Fibroblast of peridontal ligament (primary cell): Measurements from ENCODE around the gene RPLP2.

Experiments
- DNase-seq: peaks from one replicate; pipeline ENCODE4 v3.0.0-alpha.2; 2010; ENCODE audit errors: extremely low read depth

The RPLP2 gene

GRCh38 chr11:791658-792534, 17.9 kb upstream of the RPLP2 start:
- no peak for DNase-seq

- no peak for DNase-seq
Measured at GRCh38 chr11:792535-792821, 17.3 kb upstream of the RPLP2 start.

DNA sequence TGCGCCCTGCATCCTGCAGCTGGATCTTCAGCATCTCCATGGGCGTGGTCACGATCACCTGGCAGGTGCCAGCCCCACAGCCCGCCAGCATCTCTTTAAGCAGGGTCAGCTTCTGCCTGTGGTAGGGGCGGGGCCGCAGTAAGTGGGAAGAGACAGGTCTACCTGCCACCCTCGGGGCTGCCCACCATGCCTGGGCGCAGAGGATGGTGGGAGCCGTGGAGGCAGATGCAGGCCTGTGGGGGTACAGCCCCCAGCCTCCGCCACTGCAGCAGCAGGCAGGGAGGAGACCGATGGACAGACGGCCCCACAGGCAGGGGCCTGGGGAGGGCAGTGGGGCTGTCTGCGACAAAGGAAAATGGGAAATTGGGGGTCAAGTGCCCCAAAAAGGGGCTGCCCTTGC, 16.9 kb upstream of the RPLP2 start:
- DNase-seq = no peak

DNA sequence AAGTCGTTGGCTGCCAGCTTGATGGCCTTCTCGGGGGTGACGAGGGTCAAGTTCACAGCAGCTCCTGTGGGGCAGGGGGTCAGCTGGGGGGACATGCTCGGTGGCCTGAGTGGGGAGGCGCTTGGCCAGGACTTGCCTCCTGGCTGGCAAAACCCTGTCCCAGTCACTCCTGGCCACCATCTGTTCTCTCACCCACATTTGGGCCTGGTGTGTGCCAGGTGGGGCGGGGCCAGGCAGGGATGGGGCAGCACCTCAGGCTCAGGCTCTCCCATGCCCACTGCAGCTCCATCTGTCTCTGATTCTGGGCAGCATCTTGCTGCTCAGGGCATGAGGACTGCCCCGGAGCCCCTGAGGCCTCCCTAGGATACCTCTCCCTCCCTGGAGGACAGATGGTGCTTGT, 16.2 kb upstream of the RPLP2 start:
- no peak for DNase-seq

DNA sequence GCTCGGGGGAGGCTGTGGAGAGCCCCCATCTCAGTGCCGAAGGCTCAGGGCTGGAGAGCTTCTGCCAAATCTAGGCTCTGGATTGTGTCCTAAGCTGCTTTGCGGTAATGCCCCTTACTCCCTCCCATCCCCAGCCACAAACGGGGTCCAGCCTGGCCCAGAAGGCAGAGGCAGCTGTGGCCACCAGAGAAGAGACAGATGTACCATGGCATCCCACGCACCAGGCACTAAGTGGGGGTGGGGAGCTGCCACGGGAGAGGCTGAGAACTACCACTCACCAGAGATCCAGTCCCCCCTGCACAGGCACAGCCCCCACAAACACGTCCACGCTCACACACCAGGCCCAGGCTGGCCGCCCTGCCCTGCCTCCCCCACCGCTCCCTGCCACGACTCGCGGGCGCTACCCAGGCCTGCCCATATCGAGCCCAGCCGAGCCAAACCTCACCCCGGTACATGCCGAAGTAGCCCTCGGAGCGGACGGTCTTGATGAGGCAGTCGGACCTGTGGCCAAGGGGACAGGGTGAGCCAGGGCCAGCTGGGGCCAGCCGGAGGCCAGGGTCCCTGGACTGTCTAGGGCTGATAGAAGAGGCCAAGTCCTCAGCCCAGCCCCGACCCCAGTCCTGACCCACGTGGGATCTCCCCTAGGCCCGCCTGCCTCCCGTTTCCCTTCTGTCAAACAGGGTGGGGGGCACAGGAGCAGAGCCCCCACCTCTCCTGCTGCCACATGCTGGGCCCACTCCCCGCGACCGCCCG, 15.6 kb upstream of the RPLP2 start:
- DNase-seq = no peak

- no peak for DNase-seq
Measured at GRCh38 chr11:794766-795633, 14.8 kb upstream of the RPLP2 start.

DNA sequence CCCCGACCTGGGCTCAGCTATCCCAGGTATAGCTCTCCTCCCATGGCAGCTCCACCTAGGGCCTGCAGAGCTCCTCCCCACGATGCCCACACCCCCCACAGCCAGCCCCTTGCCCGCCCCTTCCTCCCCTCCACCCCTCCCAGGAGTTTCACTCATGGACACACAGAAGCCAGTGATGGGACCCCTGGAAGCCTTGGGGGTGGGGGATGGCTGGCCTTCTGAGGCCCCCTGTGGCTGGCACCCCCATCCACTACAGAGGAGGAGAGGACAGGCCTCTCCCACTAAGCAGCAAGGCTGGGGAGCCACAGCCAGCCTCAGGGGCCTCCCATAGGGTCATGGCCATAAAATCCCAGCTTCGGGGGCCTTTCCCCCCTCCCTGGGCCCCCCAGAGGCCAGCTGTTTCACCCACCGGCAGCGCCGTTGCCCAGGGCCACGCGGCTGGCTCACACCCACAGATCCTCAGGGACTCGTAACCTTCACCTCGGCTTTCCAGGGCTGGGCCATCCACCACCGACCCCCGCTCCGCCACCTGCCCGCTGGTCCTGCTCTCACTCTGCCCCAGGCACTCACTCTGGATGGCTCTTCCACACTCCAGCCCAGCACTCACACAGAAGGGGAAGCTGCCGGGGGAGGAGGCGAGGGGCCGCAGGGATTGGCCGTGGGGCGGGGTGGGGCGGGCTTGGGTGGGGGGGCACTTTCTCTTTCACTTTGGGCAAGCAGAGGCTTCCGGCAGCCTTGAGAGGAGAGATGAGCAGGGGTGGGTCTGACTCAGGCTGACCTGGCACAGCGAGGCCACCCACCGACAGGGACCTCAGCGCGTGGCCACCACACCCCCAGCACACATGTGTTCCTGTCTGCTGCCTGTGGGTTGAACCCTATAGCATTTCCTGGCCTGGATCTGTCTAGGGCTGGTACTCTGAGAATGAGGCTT, 13.9 kb upstream of the RPLP2 start:
- peak; percentile 68 for DNase-seq

GRCh38 chr11:796565-797295, 13.0 kb upstream of the RPLP2 start:
- no peak for DNase-seq

GRCh38 chr11:797296-798092, 12.3 kb upstream of the RPLP2 start:
- peak; percentile 73 for DNase-seq

- DNase-seq = peak; percentile 52
Measured at GRCh38 chr11:798093-798713, 11.6 kb upstream of the RPLP2 start, which contains the start of gene SLC25A22. Gene SLC25A22 (minus strand): TSS chr11:798281. CDS start chr11:795006, 3,275 bp downstream.

GRCh38 chr11:799641-800316, 10.0 kb upstream of the RPLP2 start:
- DNase-seq = no peak

- no peak for DNase-seq
Measured at GRCh38 chr11:800473-800872, 9.3 kb upstream of the RPLP2 start.

GRCh38 chr11:801097-801780, 8.5 kb upstream of the RPLP2 start:
- no peak for DNase-seq

DNA sequence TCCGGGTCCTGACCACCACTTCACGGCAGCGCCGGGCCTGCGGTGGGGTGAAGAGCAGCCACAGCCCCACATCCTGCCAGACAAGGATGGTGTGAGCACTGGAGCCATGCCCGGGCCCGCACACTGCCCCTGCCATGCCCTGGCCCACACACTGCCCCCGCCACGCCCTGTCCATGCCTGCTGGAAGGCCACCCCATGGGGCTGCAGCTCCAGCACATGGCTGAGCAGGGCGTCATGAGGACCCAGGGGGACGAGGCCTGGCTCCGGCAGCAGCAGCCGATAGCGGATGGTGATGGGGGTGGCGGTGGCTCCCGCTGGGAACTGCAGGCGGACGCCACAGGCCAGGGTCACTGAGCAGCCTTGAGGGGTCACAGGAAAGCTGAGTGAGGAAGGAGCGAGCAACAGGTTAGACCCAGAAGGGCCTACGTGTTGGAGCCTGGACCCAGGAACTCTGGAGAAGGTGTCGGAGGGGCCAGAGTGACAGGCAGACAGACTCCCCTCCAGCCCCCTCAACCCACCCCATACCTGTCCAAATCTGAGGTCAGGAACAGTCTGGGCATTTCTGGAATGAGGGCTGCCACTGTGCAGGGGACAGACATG, 7.6 kb upstream of the RPLP2 start:
- no peak for DNase-seq

- no peak for DNase-seq
Measured at GRCh38 chr11:802693-803466, 6.9 kb upstream of the RPLP2 start.

DNA sequence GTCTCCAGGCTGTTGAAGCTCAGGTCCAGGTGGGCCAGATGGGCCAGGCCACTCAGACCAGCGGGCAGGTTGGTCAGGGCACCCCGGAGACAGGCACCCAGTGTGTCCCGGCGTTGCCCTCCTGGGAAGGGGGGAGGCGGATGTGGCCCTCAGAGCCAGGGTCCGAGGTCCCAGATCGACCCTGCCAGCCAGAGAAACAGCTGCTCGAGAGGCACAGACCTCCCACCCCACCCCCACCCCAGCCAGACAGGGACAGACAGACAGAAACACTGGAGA, 6.4 kb upstream of the RPLP2 start:
- no peak for DNase-seq
